Measurements from ENCODE around the gene DAAM1. TPM values are rescaled to one million over a fixed set of nuclear protein-coding genes. Genes with fewer than 3 reads are reported as not detected.

DAAM1 gene
- total RNA-seq, 2 donors from 2014 or later: 61.4 to 67.0 TPM

DNA sequence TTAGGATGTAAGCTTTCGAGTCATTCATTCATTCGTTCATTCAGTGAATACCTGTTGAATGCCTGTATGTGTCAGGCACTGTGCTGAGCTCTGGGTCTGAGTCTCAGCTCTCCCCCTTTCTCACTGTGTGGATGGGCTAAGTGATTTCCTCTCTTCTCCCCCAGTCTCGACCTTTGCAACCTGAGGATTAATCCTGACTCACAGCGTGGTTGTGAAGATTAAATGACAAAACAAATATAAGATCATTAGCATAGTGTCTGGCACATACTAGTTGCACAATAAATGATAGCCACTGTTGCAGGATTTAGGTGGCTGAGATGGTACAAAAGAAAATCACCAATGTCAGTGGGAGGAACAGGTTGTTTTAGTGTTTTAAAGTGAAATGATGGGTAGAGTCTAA is 140.0 kb downstream of the DAAM1 start:
- H3K4me3 ChIP-seq: no peak overlapping the region
- H3K36me3 ChIP-seq: peaks cover 64% of the 10 kb centered on the region
- H3K4me1 ChIP-seq: peaks cover 0 to 47% of the 10 kb centered on the region in 2 donors
- H3K27ac ChIP-seq: no peak overlapping the region
- H3K9me3 ChIP-seq: no peaks in the 10 kb centered on the region
- DNase-seq (ENCODE audit: low spot score): no peak
- TF ChIP-seq, protein P1, sequence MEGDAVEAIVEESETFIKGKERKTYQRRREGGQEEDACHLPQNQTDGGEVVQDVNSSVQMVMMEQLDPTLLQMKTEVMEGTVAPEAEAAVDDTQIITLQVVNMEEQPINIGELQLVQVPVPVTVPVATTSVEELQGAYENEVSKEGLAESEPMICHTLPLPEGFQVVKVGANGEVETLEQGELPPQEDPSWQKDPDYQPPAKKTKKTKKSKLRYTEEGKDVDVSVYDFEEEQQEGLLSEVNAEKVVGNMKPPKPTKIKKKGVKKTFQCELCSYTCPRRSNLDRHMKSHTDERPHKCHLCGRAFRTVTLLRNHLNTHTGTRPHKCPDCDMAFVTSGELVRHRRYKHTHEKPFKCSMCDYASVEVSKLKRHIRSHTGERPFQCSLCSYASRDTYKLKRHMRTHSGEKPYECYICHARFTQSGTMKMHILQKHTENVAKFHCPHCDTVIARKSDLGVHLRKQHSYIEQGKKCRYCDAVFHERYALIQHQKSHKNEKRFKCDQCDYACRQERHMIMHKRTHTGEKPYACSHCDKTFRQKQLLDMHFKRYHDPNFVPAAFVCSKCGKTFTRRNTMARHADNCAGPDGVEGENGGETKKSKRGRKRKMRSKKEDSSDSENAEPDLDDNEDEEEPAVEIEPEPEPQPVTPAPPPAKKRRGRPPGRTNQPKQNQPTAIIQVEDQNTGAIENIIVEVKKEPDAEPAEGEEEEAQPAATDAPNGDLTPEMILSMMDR (IDR thresholded peaks at IDR 0.05): no peak
- no peaks in the 10 kb centered on the region for H3K27me3 ChIP-seq

DNA sequence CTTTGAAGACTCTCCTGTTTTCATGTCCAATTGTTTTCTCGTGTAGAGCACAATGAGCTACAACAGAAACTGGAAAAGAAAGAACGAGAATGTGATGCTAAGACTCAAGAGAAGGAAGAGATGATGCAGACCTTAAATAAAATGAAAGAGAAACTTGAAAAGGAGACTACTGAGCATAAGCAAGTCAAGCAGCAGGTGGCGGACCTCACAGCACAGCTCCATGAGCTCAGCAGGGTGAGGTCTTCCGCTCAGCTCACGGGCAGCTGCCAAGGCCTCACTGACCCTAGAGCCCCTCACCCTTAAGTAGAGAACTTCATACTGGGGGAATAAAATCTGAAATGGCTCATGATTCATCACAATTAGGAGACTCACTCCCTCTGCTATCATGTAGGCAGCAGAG is 142.0 kb downstream of the DAAM1 start:
- no peak for DNase-seq (ENCODE audit: low spot score)
- TF ChIP-seq, protein P1 (IDR thresholded peaks at IDR 0.05): no peak
- H3K4me1 ChIP-seq: peaks cover 0 to 65% of the 10 kb centered on the region in 2 donors
- no peaks in the 10 kb centered on the region for H3K9me3 ChIP-seq
- peaks cover 50% of the 10 kb centered on the region for H3K36me3 ChIP-seq
- H3K27me3 ChIP-seq: no peaks in the 10 kb centered on the region
- no peak overlapping the region for H3K4me3 ChIP-seq
- H3K27ac ChIP-seq: peak overlapping the region; percentile 77 to 90

DNA sequence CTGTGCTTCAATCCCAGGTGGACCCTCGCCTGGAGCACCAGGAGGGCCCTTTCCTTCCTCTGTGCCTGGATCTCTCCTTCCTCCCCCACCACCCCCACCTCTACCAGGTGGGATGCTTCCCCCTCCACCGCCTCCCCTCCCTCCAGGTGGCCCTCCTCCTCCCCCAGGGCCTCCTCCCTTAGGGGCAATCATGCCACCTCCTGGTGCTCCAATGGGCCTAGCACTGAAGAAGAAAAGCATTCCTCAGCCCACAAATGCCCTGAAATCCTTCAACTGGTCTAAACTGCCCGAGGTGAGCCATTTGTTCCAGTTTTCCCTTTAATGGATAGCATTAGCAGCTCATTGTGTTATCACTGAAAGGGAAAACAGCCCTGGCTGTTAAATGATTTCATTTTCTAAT is 142.8 kb downstream of the DAAM1 start:
- Histone ChIP-seq H3K4me3 (no peak overlapping the region), H3K4me1 (peaks cover 0 to 63% of the 10 kb centered on the region in 2 donors), H3K9me3 (no peaks in the 10 kb centered on the region), H3K36me3 (peaks cover 42% of the 10 kb centered on the region), H3K27me3 (no peaks in the 10 kb centered on the region), H3K27ac (peak overlapping the region; percentile 77 to 90)
- no peak for DNase-seq (ENCODE audit: low spot score)
- TF ChIP-seq, protein P1 (IDR thresholded peaks at IDR 0.05): no peak

DNA sequence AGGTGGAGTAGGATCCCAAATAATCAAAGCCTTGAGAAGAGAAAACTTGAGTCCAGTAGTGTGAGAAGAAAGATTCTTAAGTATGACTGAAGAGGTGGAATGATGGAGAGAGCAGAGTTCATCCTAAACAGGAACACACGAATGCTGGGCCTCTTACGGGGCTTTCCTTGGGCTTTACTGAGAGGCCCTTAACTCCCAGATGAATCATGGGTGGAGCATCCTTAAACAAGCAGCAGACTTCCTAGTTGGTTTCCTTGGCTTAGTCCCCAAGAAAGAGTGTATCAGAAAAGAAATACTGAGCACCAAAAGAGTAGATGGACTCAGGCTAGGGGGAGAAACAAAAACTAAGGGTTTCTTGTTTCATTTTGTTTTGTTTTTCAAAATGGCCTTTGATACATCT is 144.3 kb downstream of the DAAM1 start:
- H3K36me3 ChIP-seq: peaks cover 29% of the 10 kb centered on the region
- H3K4me3 ChIP-seq: no peak overlapping the region
- H3K27ac ChIP-seq: peak overlapping the region; percentile 77 to 90
- H3K27me3 ChIP-seq: no peaks in the 10 kb centered on the region
- no peak for DNase-seq (ENCODE audit: low spot score)
- peaks cover 0 to 74% of the 10 kb centered on the region in 2 donors for H3K4me1 ChIP-seq
- TF ChIP-seq, protein P1 (IDR thresholded peaks at IDR 0.05): no peak
- no peaks in the 10 kb centered on the region for H3K9me3 ChIP-seq

DNA sequence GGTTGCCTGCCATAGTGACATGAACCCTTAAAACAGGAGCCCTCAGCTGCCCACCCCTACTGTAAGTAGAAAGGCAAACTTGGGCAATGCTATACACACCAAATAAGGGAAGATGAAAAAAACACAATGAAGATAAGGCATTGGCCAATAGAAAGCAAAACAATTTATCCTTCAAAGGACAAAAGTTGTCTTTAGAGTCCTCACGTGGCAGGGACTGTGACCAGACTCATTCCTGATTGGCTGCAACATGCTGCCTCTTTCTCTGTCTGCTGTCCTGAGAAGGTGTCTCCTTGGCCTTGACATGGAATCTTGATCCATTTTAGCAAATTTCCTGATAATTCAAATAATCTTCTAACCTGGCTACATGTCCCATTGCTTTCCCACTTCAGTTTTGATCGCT is 144.8 kb downstream of the DAAM1 start:
- Histone ChIP-seq H3K9me3 (no peaks in the 10 kb centered on the region), H3K4me3 (no peak overlapping the region), H3K27ac (peak overlapping the region; percentile 77 to 90), H3K36me3 (peaks cover 24% of the 10 kb centered on the region), H3K27me3 (no peaks in the 10 kb centered on the region), H3K4me1 (peaks cover 0 to 79% of the 10 kb centered on the region in 2 donors)
- DNase-seq (ENCODE audit: low spot score): no peak
- TF ChIP-seq, protein P1 (IDR thresholded peaks at IDR 0.05): no peak

DNA sequence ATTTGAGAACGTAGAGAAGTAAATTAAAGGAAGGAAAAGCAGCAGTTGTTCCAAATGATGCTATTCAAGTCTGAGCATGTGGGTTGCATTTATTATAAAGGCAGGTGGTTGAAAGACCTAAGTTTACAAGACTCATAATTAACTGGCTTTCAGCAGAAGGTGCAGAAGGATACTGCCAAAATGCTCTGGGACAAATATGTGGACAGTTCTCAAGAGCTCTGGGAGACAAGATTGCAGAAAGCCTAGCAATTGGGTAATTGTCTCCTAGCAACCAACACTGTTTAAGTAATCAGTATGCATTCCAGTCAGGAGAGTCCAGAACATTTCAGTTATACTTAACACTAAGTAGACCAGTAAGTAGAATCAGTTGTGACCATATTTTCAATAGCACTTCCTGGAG is 145.2 kb downstream of the DAAM1 start:
- Histone ChIP-seq H3K4me1 (peaks cover 0 to 82% of the 10 kb centered on the region in 2 donors), H3K27ac (peak overlapping the region; percentile 77 to 90), H3K27me3 (no peaks in the 10 kb centered on the region), H3K36me3 (peaks cover 20% of the 10 kb centered on the region), H3K4me3 (no peak overlapping the region), H3K9me3 (no peaks in the 10 kb centered on the region)
- TF ChIP-seq, protein P1 (IDR thresholded peaks at IDR 0.05): no peak
- no peak for DNase-seq (ENCODE audit: low spot score)

All from right atrium auricular region (tissue), 2 donors.